ENCODE measurements around the gene DPEP2. TPM values are rescaled to one million over a fixed set of nuclear protein-coding genes. Genes with fewer than 3 reads are reported as not detected.

The DPEP2 gene
- total and polyA plus RNA-seq, 2 donors from 2014 or later, result 0.99 to 3.1 TPM

DNA sequence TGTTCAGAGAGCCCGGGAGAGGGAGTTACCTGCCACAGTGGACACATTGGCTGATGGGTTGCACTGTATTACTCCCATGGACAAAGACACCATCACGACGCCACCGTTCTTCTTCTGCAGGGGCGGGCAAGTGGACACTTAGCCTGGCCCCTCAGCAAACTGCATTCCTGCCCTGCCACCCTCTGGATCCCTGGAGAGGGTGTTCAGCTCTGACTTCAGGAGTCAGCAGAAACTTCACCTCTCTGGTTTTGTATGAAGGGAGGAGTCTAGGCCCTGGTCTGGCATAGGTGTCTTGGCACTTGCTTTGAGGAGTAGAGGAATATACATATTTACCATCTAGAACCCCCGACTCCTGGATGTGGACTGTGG is 9.3 kb downstream of the DPEP2 start:
- Histone ChIP-seq H3K9me3 (ENCODE audit: control insufficient read depth in 2 of 3, insufficient read depth in 1 of 3, low read length in 3 of 3) (no peaks in the 10 kb centered on the region), H3K27ac (ENCODE audit: low read depth in 2 of 2, low read length in 2 of 2) (no peak overlapping the region), H3K27me3 (ENCODE audit: control insufficient read depth, insufficient read depth, low read length) (no peaks in the 10 kb centered on the region), H3K9ac (ENCODE audit: low read length in 3 of 3) (no peak overlapping the region), H3K4me1 (ENCODE audit: control insufficient read depth in 2 of 3, insufficient read depth in 2 of 3, low read depth in 1 of 3, low read length in 3 of 3) (peaks cover 0 to 10% (median 0%) of the 10 kb centered on the region in 3 donors), H3K4me3 (ENCODE audit: low read length in 3 of 3) (no peak overlapping the region), H3K36me3 (ENCODE audit: control insufficient read depth in 2 of 3, insufficient read depth in 3 of 3, low read length in 3 of 3) (no peaks in the 10 kb centered on the region)
- FAIRE-seq (no peak), DNase-seq (no peak)
- TF ChIP-seq, protein P1, sequence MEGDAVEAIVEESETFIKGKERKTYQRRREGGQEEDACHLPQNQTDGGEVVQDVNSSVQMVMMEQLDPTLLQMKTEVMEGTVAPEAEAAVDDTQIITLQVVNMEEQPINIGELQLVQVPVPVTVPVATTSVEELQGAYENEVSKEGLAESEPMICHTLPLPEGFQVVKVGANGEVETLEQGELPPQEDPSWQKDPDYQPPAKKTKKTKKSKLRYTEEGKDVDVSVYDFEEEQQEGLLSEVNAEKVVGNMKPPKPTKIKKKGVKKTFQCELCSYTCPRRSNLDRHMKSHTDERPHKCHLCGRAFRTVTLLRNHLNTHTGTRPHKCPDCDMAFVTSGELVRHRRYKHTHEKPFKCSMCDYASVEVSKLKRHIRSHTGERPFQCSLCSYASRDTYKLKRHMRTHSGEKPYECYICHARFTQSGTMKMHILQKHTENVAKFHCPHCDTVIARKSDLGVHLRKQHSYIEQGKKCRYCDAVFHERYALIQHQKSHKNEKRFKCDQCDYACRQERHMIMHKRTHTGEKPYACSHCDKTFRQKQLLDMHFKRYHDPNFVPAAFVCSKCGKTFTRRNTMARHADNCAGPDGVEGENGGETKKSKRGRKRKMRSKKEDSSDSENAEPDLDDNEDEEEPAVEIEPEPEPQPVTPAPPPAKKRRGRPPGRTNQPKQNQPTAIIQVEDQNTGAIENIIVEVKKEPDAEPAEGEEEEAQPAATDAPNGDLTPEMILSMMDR (IDR thresholded peaks at IDR 0.05; ENCODE audit: borderline replicate concordance, extremely low read depth, insufficient read depth), result no peak
- intact Hi-C loops (cut with DNase I), result no loop called here

GRCh38 chr16:67989322-67990017 is 9.8 kb downstream of the DPEP2 start:
- H3K27ac ChIP-seq (ENCODE audit: low read depth in 2 of 2, low read length in 2 of 2), result no peak overlapping the region
- DNase-seq, result no peak
- TF ChIP-seq, protein P1 (IDR thresholded peaks at IDR 0.05; ENCODE audit: borderline replicate concordance, extremely low read depth, insufficient read depth), result no peak
- no peaks in the 10 kb centered on the region for H3K36me3 ChIP-seq (ENCODE audit: control insufficient read depth in 2 of 3, insufficient read depth in 3 of 3, low read length in 3 of 3)
- no peaks in the 10 kb centered on the region for H3K9me3 ChIP-seq (ENCODE audit: control insufficient read depth in 2 of 3, insufficient read depth in 1 of 3, low read length in 3 of 3)
- no peak overlapping the region for H3K9ac ChIP-seq (ENCODE audit: low read length in 3 of 3)
- H3K27me3 ChIP-seq (ENCODE audit: control insufficient read depth, insufficient read depth, low read length), result no peaks in the 10 kb centered on the region
- no peak for FAIRE-seq
- intact Hi-C loops (cut with DNase I), result no loop called here
- H3K4me3 ChIP-seq (ENCODE audit: low read length in 3 of 3), result no peak overlapping the region
- peaks cover 0 to 10% (median 0%) of the 10 kb centered on the region in 3 donors for H3K4me1 ChIP-seq (ENCODE audit: control insufficient read depth in 2 of 3, insufficient read depth in 2 of 3, low read depth in 1 of 3, low read length in 3 of 3)

- TF ChIP-seq, protein P1 (IDR thresholded peaks at IDR 0.05; ENCODE audit: borderline replicate concordance, extremely low read depth, insufficient read depth), result no peak
- Histone ChIP-seq H3K4me1 (ENCODE audit: control insufficient read depth in 2 of 3, insufficient read depth in 2 of 3, low read depth in 1 of 3, low read length in 3 of 3) (peaks cover 0 to 8% (median 0%) of the 10 kb centered on the region in 3 donors), H3K36me3 (ENCODE audit: control insufficient read depth in 2 of 3, insufficient read depth in 3 of 3, low read length in 3 of 3) (no peaks in the 10 kb centered on the region), H3K9me3 (ENCODE audit: control insufficient read depth in 2 of 3, insufficient read depth in 1 of 3, low read length in 3 of 3) (no peaks in the 10 kb centered on the region), H3K27me3 (ENCODE audit: control insufficient read depth, insufficient read depth, low read length) (no peaks in the 10 kb centered on the region), H3K9ac (ENCODE audit: low read length in 3 of 3) (no peak overlapping the region), H3K27ac (ENCODE audit: low read depth in 2 of 2, low read length in 2 of 2) (no peak overlapping the region), H3K4me3 (ENCODE audit: low read length in 3 of 3) (no peak overlapping the region)
- intact Hi-C loops (cut with DNase I), result no loop called here
- no peak for FAIRE-seq
- no peak for DNase-seq
Observed at GRCh38 chr16:67988675-67989074, 10.6 kb downstream of the DPEP2 start.
